SK-N-SH (cell line): Measurements from ENCODE around the gene ZNF521. TPM values are rescaled to one million over a fixed set of nuclear protein-coding genes. Genes with fewer than 3 reads are reported as not detected.

ENCODE experiments used
- CTCF ChIA-PET: fragments of 300-600, 350-600 bp; formaldehyde crosslinking; extraction: SDS; loops from one replicate; lab custom pipeline; 2021; lab: Yijun Ruan, JAX
- POLR2A ChIA-PET: fragments of 350-600 bp; sonication (Branson Sonifier 250); formaldehyde crosslinking; extraction: SDS; loops from one replicate; lab custom pipeline; 2020; ENCODE audit warnings: antibody characterized with exemption, inconsistent platforms; lab: Yijun Ruan, JAX
- DNase-seq: peaks from one replicate; pipeline ENCODE4 v3.0.0; 2012
- H2AFZ ChIP-seq: fragments of 200-600 bp; sonication (generic); 2 replicates; pipeline ENCODE4 v1.8.1; 2016; ENCODE audit warnings: antibody characterized with exemption, mild to moderate bottlenecking, low read depth
- H3F3A ChIP-seq: fragments of 200-600 bp; sonication (generic); replicated peaks from 2 replicates; pipeline ENCODE3; 2016; ENCODE audit warnings: antibody characterized with exemption, mild to moderate bottlenecking; ENCODE audit not compliant: insufficient read depth
- H3K27ac ChIP-seq, 2 experiments: fragments of 200-500 bp in 1 of 2; fragments of 200-600 bp in 1 of 2; sonication (Bioruptor generic) in 1 of 2; sonication (generic), shearing (Covaris generic) in 1 of 2; 2 replicates each; pipeline versions ENCODE4 v1.5.1 to v1.6.1; 2014 to 2016; ENCODE audit warnings: low read depth in 2 of 2, inconsistent platforms in 1 of 2, low read length in 1 of 2, mild to moderate bottlenecking in 1 of 2, mixed read lengths in 1 of 2
- H3K27me3 ChIP-seq: fragments of 200-600 bp; sonication (generic), shearing (Covaris generic); 2 replicates; pipeline ENCODE4 v1.6.1; 2016; ENCODE audit warnings: mixed run types; ENCODE audit not compliant: insufficient read depth
- H3K36me3 ChIP-seq, 2 experiments: fragments of 200-500 bp in 1 of 2; fragments of 200-600 bp in 1 of 2; sonication (Bioruptor generic) in 1 of 2; sonication (generic) in 1 of 2; replicated peaks in 1 of 2; 2 replicates each; pipeline versions ENCODE3 to v1.5.1; 2014 to 2016; ENCODE audit warnings: low read length in 1 of 2, mild to moderate bottlenecking in 1 of 2; ENCODE audit not compliant: insufficient read depth in 2 of 2, control insufficient read depth in 1 of 2
- H3K4me1 ChIP-seq, 2 experiments: fragments of 200-500 bp in 1 of 2; fragments of 200-600 bp in 1 of 2; sonication (Bioruptor generic) in 1 of 2; sonication (generic), shearing (Covaris generic) in 1 of 2; 2 replicates each; pipeline versions ENCODE4 v1.5.1 to v1.6.1; 2014 to 2016; ENCODE audit warnings: low read depth in 1 of 2, low read length in 1 of 2, mixed run types in 1 of 2; ENCODE audit not compliant: insufficient read depth in 2 of 2, control insufficient read depth in 1 of 2
- H3K4me2 ChIP-seq: fragments of 200-600 bp; sonication (generic), shearing (Covaris generic); 2 replicates; pipeline ENCODE4 v1.6.1; 2017; ENCODE audit warnings: mixed run types
- H3K4me3 ChIP-seq, 2 experiments: fragments of 200-500 bp in 1 of 2; fragments of 200-600 bp in 1 of 2; sonication (Bioruptor generic) in 1 of 2; sonication (generic), shearing (Covaris generic) in 1 of 2; 2 replicates each; pipeline versions ENCODE4 v1.5.1 to v1.8.1; 2014 to 2016; ENCODE audit warnings: low read depth in 2 of 2, inconsistent platforms in 1 of 2, low read length in 1 of 2, mild to moderate bottlenecking in 1 of 2, mixed read lengths in 1 of 2, moderate library complexity in 1 of 2
- H3K79me2 ChIP-seq: fragments of 200-600 bp; sonication (generic); 2 replicates; pipeline ENCODE4 v1.8.1; 2017; ENCODE audit warnings: mild to moderate bottlenecking; ENCODE audit not compliant: insufficient read depth
- H3K9ac ChIP-seq: fragments of 200-600 bp; sonication (generic); 2 replicates; pipeline ENCODE4 v1.6.1; 2017; ENCODE audit warnings: mixed run types
- H3K9me2 ChIP-seq: fragments of 200-600 bp; sonication (generic); 2 replicates; pipeline ENCODE4 v1.6.1; 2017; ENCODE audit warnings: mixed run types
- H3K9me3 ChIP-seq: fragments of 200-600 bp; sonication (generic); 2 replicates; pipeline ENCODE4 v1.6.1; 2017; ENCODE audit warnings: mixed run types, mild to moderate bottlenecking, moderate library complexity
- H4K20me1 ChIP-seq: fragments of 200-600 bp; sonication (generic); 2 replicates; pipeline ENCODE4 v1.6.1; 2017; ENCODE audit warnings: mild to moderate bottlenecking, mixed run types; ENCODE audit not compliant: insufficient read depth
- CTCF ChIP-seq: fragments of 200-600 bp; sonication (generic); IDR thresholded peaks from 2 replicates; pipeline ENCODE4 v1.6.1; 2017; ENCODE audit warnings: antibody characterized with exemption, mild to moderate bottlenecking, moderate library complexity
- GABPA ChIP-seq: IDR thresholded peaks from 2 replicates; pipeline ENCODE4 v1.4.0; 2012; ENCODE audit warnings: low read depth, mild to moderate bottlenecking
- PBX3 ChIP-seq: IDR thresholded peaks from 2 replicates; pipeline ENCODE4; 2012
- RCOR1 ChIP-seq: fragments of 150-350 bp; IDR thresholded peaks from 2 replicates; pipeline ENCODE4 v1.6.1; 2017; ENCODE audit warnings: antibody characterized with exemption, low read length
- RXRA ChIP-seq: IDR thresholded peaks from 2 replicates; pipeline ENCODE4 v1.4.0; 2012; ENCODE audit warnings: low read depth, mild to moderate bottlenecking, borderline replicate concordance
- TAF1 ChIP-seq: IDR thresholded peaks from 2 replicates; pipeline ENCODE4 v1.6.1; 2012; ENCODE audit warnings: low read depth, mild to moderate bottlenecking, low read length, moderate library complexity, borderline replicate concordance
- WGBS: methylation state at CpG from one replicate; pipeline ENCODE4 v1.1.6; 2017; ENCODE audit warnings: low lambda C conversion rate; 5-methylcytosine and 5-hydroxymethylcytosine counted together
- polyA plus RNA-seq, 3 experiments: library from polyadenylated mRNA; depleted of rRNA; stranded (reverse); fragments of >200 nt; gene quantifications; 2 replicates each; pipeline ENCODE4 v1.2.3, GENCODE V29; 2012

Gene ZNF521
- polyA plus RNA-seq, 1 of the 3 experiments (the other 2 are of a cell fraction): 14.1 TPM

- Histone ChIP-seq H3K79me2 (no peaks in the 10 kb centered on the region), H3K4me1 (peaks cover 0 to 2% of the 10 kb centered on the region in 2 experiments; a peak in 2 of 4 replicates), H3K36me3 (no peaks in the 10 kb centered on the region), H3K27me3 (no peaks in the 10 kb centered on the region), H3K9ac (no peak overlapping the region), H2AFZ (no peak overlapping the region), H3K27ac (no peak overlapping the region), H3K4me2 (no peak overlapping the region), H3K9me2 (no peaks in the 10 kb centered on the region), H3K9me3 (no peaks in the 10 kb centered on the region), H3F3A (no peaks in the 10 kb centered on the region), H3K4me3 (no peak overlapping the region), H4K20me1 (no peaks in the 10 kb centered on the region)
- POLR2A ChIA-PET: no interaction called here
- peak; percentile 18 for DNase-seq
- CTCF ChIA-PET: interaction anchor here (0.9 to 1.3 kb wide), 2 partner anchors 10 to 11 kb away, joined by 3 to 4 read pairs; no protein-coding TSS in a partner anchor
- TF ChIP-seq PBX3: no peak
- TF ChIP-seq RCOR1: 0 out of 2 replicates have a peak, but pooled peaks have one; percentile 12
- 35% methylated on average over 4 of the region's 4 CpGs for WGBS
Measured at GRCh38 chr18:25042641-25043051, 309.3 kb downstream of the ZNF521 start.

- Histone ChIP-seq H3F3A (no peaks in the 10 kb centered on the region), H3K9me2 (no peaks in the 10 kb centered on the region), H3K79me2 (no peaks in the 10 kb centered on the region), H3K4me2 (no peak overlapping the region), H3K27me3 (no peaks in the 10 kb centered on the region)
- no peak for DNase-seq
- TF ChIP-seq TAF1 (no peak), GABPA (no peak), PBX3 (no peak), RXRA (no peak), CTCF (no peak)
- TF ChIP-seq, all 33 proteins: peak for 0
- Histone ChIP-seq H2AFZ (no peak overlapping the region), H4K20me1 (no peaks in the 10 kb centered on the region), H3K9me3 (no peaks in the 10 kb centered on the region), H3K4me1 (peaks cover 0 to 2% of the 10 kb centered on the region in 2 experiments; a peak in 2 of 4 replicates), H3K9ac (no peak overlapping the region), H3K36me3 (no peaks in the 10 kb centered on the region), H3K27ac (no peak overlapping the region), H3K4me3 (no peak overlapping the region)
- 83% methylated on average over 3 of the region's 3 CpGs for WGBS
- ChIA-PET POLR2A (no interaction called here), CTCF (no interaction called here)
Measured at GRCh38 chr18:25039781-25040180, 312.2 kb downstream of the ZNF521 start.
